Cardiac muscle cell (in vitro differentiated cells and primary cell): ENCODE data around the gene COMMD1. TPM values are rescaled to one million over a fixed set of nuclear protein-coding genes. Genes with fewer than 3 reads are reported as not detected.
A peak's percentile ranks its signal among the peaks of the same experiment; 100 is the strongest.
"Not testable (repeated sequence)": the region's sequence is repeated elsewhere in the genome, so short reads cannot be mapped to it uniquely, and the experiment has no call there.

Experiments used
- DNase-seq, 2 donors: peaks; one replicate each; pipeline versions ENCODE4 v3.0.0 to v3.0.0-alpha.2; 2010 to 2017; ENCODE audit warnings: low read depth in 1 of 2, low spot score in 1 of 2
- H3K27ac ChIP-seq: fragments of 200-600 bp; sonication (generic); 2 replicates; pipeline ENCODE4 v1.5.1; 2016
- H3K27me3 ChIP-seq: fragments of 200-600 bp; sonication (generic); 2 replicates; pipeline ENCODE4 v1.6.0; 2016; ENCODE audit warnings: control low read depth
- H3K36me3 ChIP-seq: fragments of 200-600 bp; sonication (generic); 2 replicates; pipeline ENCODE4 v1.5.1; 2016; ENCODE audit warnings: control low read depth
- H3K4me1 ChIP-seq: fragments of 200-600 bp; sonication (generic); 2 replicates; pipeline ENCODE4 v1.8.1; 2017; ENCODE audit warnings: low read depth, mild to moderate bottlenecking, mixed run types
- H3K4me3 ChIP-seq: fragments of 200-600 bp; sonication (generic); 2 replicates; pipeline ENCODE4 v1.5.1; 2016; ENCODE audit warnings: mild to moderate bottlenecking
- H3K9me3 ChIP-seq: fragments of 200-600 bp; sonication (generic); 2 replicates; pipeline ENCODE4 v1.5.1; 2017; ENCODE audit warnings: low read depth, mild to moderate bottlenecking, control low read depth
- CTCF ChIP-seq: IDR thresholded peaks from 2 replicates; pipeline ENCODE4 v1.5.1; 2012; ENCODE audit warnings: low read depth, mild to moderate bottlenecking, low read length
- polyA plus RNA-seq: library from polyadenylated mRNA; unstranded; fragments of >200 nt; fragmentation: Nextera tagmentation; extraction: Ambion mirVana; gene quantifications from 2 replicates; pipeline ENCODE4 v1.2.1, GENCODE V29; 2016
- total RNA-seq: library from RNA; depleted of rRNA; stranded (reverse); fragments of >200 nt; gene quantifications from 2 replicates; pipeline ENCODE4 v1.2.3, GENCODE V29; 2016

The COMMD1 gene
- total and polyA plus RNA-seq, 2 experiments from 2014 or later: 36.1 to 94.0 TPM

DNA sequence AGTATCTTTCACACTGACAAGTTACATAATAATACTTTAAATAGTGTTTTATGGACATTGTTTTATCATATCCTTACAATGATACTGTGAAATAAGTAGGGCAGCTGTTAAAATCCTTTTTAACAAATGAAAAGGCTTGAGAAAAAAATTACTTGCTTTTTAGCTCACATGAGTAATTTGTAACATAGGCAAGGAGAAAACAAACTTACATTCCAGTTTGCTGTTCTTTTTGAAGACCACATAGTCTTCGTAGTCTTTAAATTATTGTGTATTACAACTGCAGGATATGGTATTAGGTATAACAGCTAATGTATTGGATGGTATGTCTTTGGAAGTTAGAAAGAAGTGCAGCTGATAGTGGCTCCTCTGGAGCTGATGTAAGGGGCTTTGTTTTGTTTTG lies 130.8 kb downstream of the COMMD1 start:
- Histone ChIP-seq H3K27ac (no peak overlapping the region), H3K4me1 (peaks cover 6% of the 10 kb centered on the region), H3K27me3 (no peaks in the 10 kb centered on the region), H3K9me3 (no peaks in the 10 kb centered on the region), H3K4me3 (no peak overlapping the region), H3K36me3 (no peaks in the 10 kb centered on the region)
- DNase-seq: no peak
- TF ChIP-seq CTCF: no peak

GRCh38 chr2:62036761-62037250 lies 131.3 kb downstream of the COMMD1 start:
- Histone ChIP-seq H3K4me3 (no peak overlapping the region), H3K4me1 (peaks cover under 1% of the 10 kb centered on the region), H3K9me3 (no peaks in the 10 kb centered on the region), H3K36me3 (no peaks in the 10 kb centered on the region), H3K27ac (no peak overlapping the region), H3K27me3 (no peaks in the 10 kb centered on the region)
- no peak for DNase-seq
- TF ChIP-seq CTCF: no peak

- Histone ChIP-seq H3K27me3 (no peaks in the 10 kb centered on the region), H3K4me1 (no peaks in the 10 kb centered on the region), H3K4me3 (no peak overlapping the region), H3K36me3 (no peaks in the 10 kb centered on the region), H3K27ac (no peak overlapping the region), H3K9me3 (no peaks in the 10 kb centered on the region)
- TF ChIP-seq CTCF: no peak
- peak in 1 of 2 donors; percentile 94 for DNase-seq
Measured at GRCh38 chr2:62038975-62039771, 133.7 kb downstream of the COMMD1 start.

- DNase-seq: no peak
- H3K36me3 ChIP-seq: no peaks in the 10 kb centered on the region
- no peak overlapping the region for H3K4me3 ChIP-seq
- H3K27ac ChIP-seq: no peak overlapping the region
- no peaks in the 10 kb centered on the region for H3K27me3 ChIP-seq
- H3K9me3 ChIP-seq: no peaks in the 10 kb centered on the region
- no peaks in the 10 kb centered on the region for H3K4me1 ChIP-seq
- TF ChIP-seq CTCF: no peak
Measured at GRCh38 chr2:62040926-62041325, 135.5 kb downstream of the COMMD1 start.

DNA sequence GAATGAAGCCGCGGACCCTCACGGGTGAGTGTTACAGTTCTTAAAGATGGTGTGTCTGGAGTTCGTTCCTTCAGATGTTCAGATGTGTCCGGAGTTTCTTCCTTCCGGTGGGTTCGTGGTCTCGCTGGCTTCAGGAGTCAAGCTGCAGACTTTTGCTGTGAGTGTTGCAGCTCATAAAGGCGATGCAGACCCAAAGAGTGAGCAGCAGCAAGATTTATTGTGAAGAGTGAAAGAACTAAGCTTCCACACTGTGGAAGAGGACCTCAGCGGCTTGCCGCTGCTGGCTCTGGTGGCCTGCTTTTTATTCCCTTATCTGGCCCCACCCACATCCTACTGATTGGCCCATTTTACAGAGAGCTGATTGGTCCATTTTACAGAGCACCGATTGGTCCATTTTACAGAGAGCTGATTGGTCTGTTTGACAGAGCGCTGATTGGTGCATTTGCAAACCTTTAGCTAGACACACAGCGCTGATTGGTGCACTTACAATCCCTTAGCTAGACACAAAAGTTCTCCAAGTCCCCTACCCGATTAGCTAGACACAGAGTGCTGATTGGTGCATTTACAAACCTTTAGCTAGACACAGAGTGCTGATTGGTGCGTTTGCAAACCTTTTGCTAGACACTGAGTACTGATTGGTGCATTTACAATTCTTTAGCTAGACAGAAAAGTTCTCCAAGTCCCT lies 136.4 kb downstream of the COMMD1 start:
- not testable (repeated sequence) for H3K4me1 ChIP-seq, H3K36me3 ChIP-seq, H3K27me3 ChIP-seq, DNase-seq, H3K4me3 ChIP-seq, H3K9me3 ChIP-seq, H3K27ac ChIP-seq

- Histone ChIP-seq H3K27ac (no peak overlapping the region), H3K36me3 (no peaks in the 10 kb centered on the region), H3K4me3 (no peak overlapping the region), H3K9me3 (no peaks in the 10 kb centered on the region), H3K4me1 (no peaks in the 10 kb centered on the region), H3K27me3 (no peaks in the 10 kb centered on the region)
- no peak for TF ChIP-seq CTCF
- no peak for DNase-seq
Measured at GRCh38 chr2:62042400-62042799, 136.9 kb downstream of the COMMD1 start.
